ENCODE data around the gene NOD2. TPM values are rescaled to one million over a fixed set of nuclear protein-coding genes. Genes with fewer than 3 reads are reported as not detected.

NOD2 gene
- total and polyA plus RNA-seq, 2 donors (not counting 1 experiment from before 2014, with no cell fraction given), result 0.50 TPM; not detected in 1

GRCh38 chr16:50688083-50688482 is 5.3 kb upstream of the NOD2 start:
- Histone ChIP-seq H4K20me1 (ENCODE audit: control insufficient read depth, extremely low read depth, insufficient read depth, low read length) (no peaks in the 10 kb centered on the region), H3K9me3 (ENCODE audit: control insufficient read depth, insufficient read depth, low read depth, low read length) (no peaks in the 10 kb centered on the region), H3K36me3 (ENCODE audit: control insufficient read depth, insufficient read depth, low read length) (no peaks in the 10 kb centered on the region), H3K4me3 (replicated peaks in 1 of 4; ENCODE audit: control extremely low read depth in 1 of 4, insufficient read depth in 1 of 4, low read depth in 3 of 4, low read length in 4 of 4) (no peak overlapping the region), H3K9ac (ENCODE audit: insufficient read depth, low read length) (no peak overlapping the region), H3K4me1 (ENCODE audit: control insufficient read depth, extremely low read depth, insufficient read depth, low read length) (no peaks in the 10 kb centered on the region), H3K79me2 (ENCODE audit: control insufficient read depth, insufficient read depth, low read length) (no peaks in the 10 kb centered on the region), H2AFZ (ENCODE audit: low read length) (no peak overlapping the region), H3K27ac (ENCODE audit: insufficient read depth, low read length) (no peak overlapping the region), H3K27me3 (ENCODE audit: control insufficient read depth, insufficient read depth, low read length) (peaks cover 2% of the 10 kb centered on the region), H3K4me2 (ENCODE audit: extremely low read depth, insufficient read depth, low read length) (no peak overlapping the region)
- no peak for DNase-seq (ENCODE audit: low read depth in 2 of 2)
- TF ChIP-seq CTCF (conservative IDR thresholded peaks at IDR 0.05 in 1 of 2, IDR thresholded peaks at IDR 0.05 in 1 of 2; ENCODE audit: low read depth in 1 of 2, low read length in 2 of 2) (no peak), EZH2 (IDR thresholded peaks at IDR 0.05; ENCODE audit: low read length, missing control alignments) (no peak)

- Histone ChIP-seq H3K27ac (ENCODE audit: insufficient read depth, low read length) (no peak overlapping the region), H3K9me3 (ENCODE audit: control insufficient read depth, insufficient read depth, low read depth, low read length) (no peaks in the 10 kb centered on the region), H3K36me3 (ENCODE audit: control insufficient read depth, insufficient read depth, low read length) (no peaks in the 10 kb centered on the region), H3K4me1 (ENCODE audit: control insufficient read depth, extremely low read depth, insufficient read depth, low read length) (no peaks in the 10 kb centered on the region), H4K20me1 (ENCODE audit: control insufficient read depth, extremely low read depth, insufficient read depth, low read length) (no peaks in the 10 kb centered on the region), H3K79me2 (ENCODE audit: control insufficient read depth, insufficient read depth, low read length) (no peaks in the 10 kb centered on the region), H3K9ac (ENCODE audit: insufficient read depth, low read length) (no peak overlapping the region), H3K27me3 (ENCODE audit: control insufficient read depth, insufficient read depth, low read length) (peaks cover 2% of the 10 kb centered on the region), H3K4me2 (ENCODE audit: extremely low read depth, insufficient read depth, low read length) (no peak overlapping the region), H2AFZ (ENCODE audit: low read length) (no peak overlapping the region), H3K4me3 (replicated peaks in 1 of 4; ENCODE audit: control extremely low read depth in 1 of 4, insufficient read depth in 1 of 4, low read depth in 3 of 4, low read length in 4 of 4) (no peak overlapping the region)
- DNase-seq (ENCODE audit: low read depth in 2 of 2), result no peak
- TF ChIP-seq EZH2 (IDR thresholded peaks at IDR 0.05; ENCODE audit: low read length, missing control alignments), result no peak
- no peak for TF ChIP-seq CTCF (conservative IDR thresholded peaks at IDR 0.05 in 1 of 2, IDR thresholded peaks at IDR 0.05 in 1 of 2; ENCODE audit: low read depth in 1 of 2, low read length in 2 of 2)
Observed at GRCh38 chr16:50688867-50689266, 4.5 kb upstream of the NOD2 start.

- H3K4me1 ChIP-seq (ENCODE audit: control insufficient read depth, extremely low read depth, insufficient read depth, low read length), result no peaks in the 10 kb centered on the region
- H3K27ac ChIP-seq (ENCODE audit: insufficient read depth, low read length), result no peak overlapping the region
- H3K36me3 ChIP-seq (ENCODE audit: control insufficient read depth, insufficient read depth, low read length), result no peaks in the 10 kb centered on the region
- H2AFZ ChIP-seq (ENCODE audit: low read length), result no peak overlapping the region
- TF ChIP-seq EZH2 (IDR thresholded peaks at IDR 0.05; ENCODE audit: low read length, missing control alignments) (no peak), CTCF (conservative IDR thresholded peaks at IDR 0.05 in 1 of 2, IDR thresholded peaks at IDR 0.05 in 1 of 2; ENCODE audit: low read depth in 1 of 2, low read length in 2 of 2) (no peak)
- H3K9me3 ChIP-seq (ENCODE audit: control insufficient read depth, insufficient read depth, low read depth, low read length), result no peaks in the 10 kb centered on the region
- no peak overlapping the region for H3K4me3 ChIP-seq (replicated peaks in 1 of 4; ENCODE audit: control extremely low read depth in 1 of 4, insufficient read depth in 1 of 4, low read depth in 3 of 4, low read length in 4 of 4)
- peaks cover 2% of the 10 kb centered on the region for H3K27me3 ChIP-seq (ENCODE audit: control insufficient read depth, insufficient read depth, low read length)
- H4K20me1 ChIP-seq (ENCODE audit: control insufficient read depth, extremely low read depth, insufficient read depth, low read length), result no peaks in the 10 kb centered on the region
- H3K9ac ChIP-seq (ENCODE audit: insufficient read depth, low read length), result no peak overlapping the region
- DNase-seq (ENCODE audit: low read depth in 2 of 2), result no peak
- H3K79me2 ChIP-seq (ENCODE audit: control insufficient read depth, insufficient read depth, low read length), result no peaks in the 10 kb centered on the region
- H3K4me2 ChIP-seq (ENCODE audit: extremely low read depth, insufficient read depth, low read length), result no peak overlapping the region
Observed at GRCh38 chr16:50690177-50690576, 3.2 kb upstream of the NOD2 start.
